ENCODE results near the gene BIRC7.
A peak's percentile ranks its signal among the peaks of the same experiment; 100 is the strongest.
"Not testable (repeated sequence)": the region's sequence is repeated elsewhere in the genome, so short reads cannot be mapped to it uniquely, and the experiment has no call there.

The BIRC7 gene

GRCh38 chr20:63208346-63208909, 27.3 kb upstream of the BIRC7 start:
- DNase-seq, result no peak

DNA sequence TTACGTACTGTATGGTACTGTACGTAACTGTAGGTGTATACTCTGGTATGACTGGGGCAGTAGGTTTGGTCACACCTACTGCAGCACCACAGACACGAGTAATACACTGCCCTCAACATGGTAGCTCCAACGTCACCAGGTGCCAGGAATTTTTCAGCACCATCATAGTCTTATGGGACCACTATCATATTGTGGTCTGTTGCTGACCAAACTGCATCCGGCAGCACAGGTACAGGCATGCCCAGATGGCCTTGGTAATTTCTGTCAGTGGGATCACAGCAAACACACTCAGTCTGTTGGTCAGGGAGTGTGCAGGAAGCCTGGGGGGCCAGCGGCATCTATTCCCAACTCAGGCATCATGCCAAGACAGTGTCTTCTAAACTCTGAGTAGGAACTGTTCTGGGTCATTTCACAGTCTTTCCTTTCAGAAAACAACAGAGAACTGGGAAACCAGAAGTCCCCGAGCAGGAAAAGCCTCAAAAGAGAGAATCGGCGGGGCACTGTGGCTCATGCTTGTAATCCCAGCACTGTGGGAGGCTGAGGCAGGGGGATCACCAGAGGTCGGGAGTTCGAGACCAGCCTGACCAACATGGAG, 25.6 kb upstream of the BIRC7 start:
- no peak for DNase-seq

- DNase-seq, result no peak
Measured at GRCh38 chr20:63212393-63212730, 23.3 kb upstream of the BIRC7 start.

DNA sequence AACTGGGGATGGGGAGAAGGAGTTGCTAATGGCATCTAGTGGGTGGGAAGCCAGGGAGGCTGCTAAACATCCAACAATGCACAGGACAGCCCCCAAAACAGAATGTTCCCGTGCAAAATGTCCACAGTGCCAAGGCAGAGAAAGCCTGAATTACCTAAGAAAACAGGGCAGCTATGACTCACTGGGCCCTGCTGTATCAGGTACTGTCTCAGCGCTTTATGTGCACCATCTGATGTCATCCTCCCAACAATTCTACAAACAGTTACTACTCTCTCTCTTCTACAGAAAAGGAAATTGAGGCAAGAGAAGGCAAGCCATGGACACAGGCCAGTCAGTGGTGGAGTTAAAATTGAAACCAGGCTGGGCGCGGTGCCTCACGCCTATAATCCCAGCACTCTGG, 22.9 kb upstream of the BIRC7 start:
- no peak for DNase-seq

GRCh38 chr20:63214514-63214913, 21.2 kb upstream of the BIRC7 start:
- no peak for DNase-seq

DNA sequence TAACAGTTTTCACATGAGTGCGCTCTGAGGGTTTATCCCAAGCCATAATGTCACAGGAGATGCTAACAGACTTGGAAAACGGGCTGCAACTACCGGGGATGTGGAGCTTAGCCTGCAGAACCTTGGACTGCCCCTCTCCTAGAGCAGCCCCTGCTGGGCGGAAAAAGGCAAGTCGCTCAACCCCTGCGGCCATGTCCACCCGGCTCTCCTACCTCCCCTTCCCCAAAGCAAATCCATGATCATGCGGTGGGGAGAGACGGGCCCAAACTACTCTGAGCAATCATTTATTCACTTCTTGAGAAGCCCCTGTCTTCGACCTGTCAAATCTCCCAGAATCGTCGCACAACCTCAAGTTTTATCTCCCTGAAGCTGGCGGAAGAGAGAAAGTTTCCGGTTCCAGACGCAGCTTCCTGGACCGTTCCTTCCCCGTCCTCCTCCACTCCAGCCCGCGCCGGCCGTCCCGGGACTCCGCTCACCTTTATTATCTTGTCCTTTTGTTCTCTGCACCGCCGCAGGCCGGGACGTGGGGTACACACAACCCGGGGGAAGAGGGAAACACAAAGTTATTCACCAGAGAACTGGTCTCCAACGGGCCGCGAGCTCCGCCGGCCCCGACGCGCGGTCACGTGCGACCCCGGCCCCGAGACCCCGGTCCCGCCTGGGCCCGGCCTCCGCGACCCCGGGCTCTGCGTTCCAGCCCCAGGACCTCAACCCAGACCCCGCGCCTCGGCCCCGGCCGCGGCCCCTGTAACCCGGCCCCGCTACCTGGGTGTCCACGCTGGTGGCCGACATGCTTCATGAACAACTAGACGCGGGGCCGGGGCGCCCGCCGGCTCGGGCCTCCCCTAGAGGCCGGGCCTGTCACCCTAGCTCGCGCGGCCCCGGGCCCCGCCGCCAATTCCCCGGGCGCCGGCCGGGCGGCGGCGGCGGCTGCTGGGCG, 20.3 kb upstream of the BIRC7 start:
- DNase-seq, result no peak

- peak; percentile 97 for DNase-seq
Measured at GRCh38 chr20:63216041-63216848, 19.5 kb upstream of the BIRC7 start, which contains the start of gene YTHDF1. Gene YTHDF1, minus strand, starts transcription at chr20:63216131. Its CDS starts 239 bp downstream, at chr20:63215892.

GRCh38 chr20:63216849-63217471, 18.7 kb upstream of the BIRC7 start:
- DNase-seq, result no peak

GRCh38 chr20:63217706-63218105, 18.0 kb upstream of the BIRC7 start:
- DNase-seq, result no peak

GRCh38 chr20:63218701-63219446, 16.8 kb upstream of the BIRC7 start:
- DNase-seq, result no peak

DNA sequence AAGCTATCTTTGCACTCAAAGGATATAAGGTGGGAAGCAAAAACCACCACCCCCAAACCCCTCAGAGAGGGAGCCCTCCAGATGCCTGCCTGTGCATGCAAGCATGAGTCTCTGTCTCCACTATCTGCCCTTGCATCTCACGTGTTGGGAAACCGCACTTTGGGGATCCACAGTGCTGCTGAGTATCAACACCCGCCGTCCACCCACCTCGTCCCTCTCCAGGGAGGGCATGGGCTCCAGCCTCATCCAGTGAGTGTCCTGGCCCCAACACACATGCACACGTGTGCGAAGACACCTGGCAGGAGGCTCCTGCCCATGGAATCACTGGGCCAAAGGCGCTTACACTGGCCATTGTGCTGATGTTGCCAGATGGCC, 16.3 kb upstream of the BIRC7 start:
- DNase-seq, result no peak

- no peak for DNase-seq
Measured at GRCh38 chr20:63219866-63220521, 15.7 kb upstream of the BIRC7 start.

DNA sequence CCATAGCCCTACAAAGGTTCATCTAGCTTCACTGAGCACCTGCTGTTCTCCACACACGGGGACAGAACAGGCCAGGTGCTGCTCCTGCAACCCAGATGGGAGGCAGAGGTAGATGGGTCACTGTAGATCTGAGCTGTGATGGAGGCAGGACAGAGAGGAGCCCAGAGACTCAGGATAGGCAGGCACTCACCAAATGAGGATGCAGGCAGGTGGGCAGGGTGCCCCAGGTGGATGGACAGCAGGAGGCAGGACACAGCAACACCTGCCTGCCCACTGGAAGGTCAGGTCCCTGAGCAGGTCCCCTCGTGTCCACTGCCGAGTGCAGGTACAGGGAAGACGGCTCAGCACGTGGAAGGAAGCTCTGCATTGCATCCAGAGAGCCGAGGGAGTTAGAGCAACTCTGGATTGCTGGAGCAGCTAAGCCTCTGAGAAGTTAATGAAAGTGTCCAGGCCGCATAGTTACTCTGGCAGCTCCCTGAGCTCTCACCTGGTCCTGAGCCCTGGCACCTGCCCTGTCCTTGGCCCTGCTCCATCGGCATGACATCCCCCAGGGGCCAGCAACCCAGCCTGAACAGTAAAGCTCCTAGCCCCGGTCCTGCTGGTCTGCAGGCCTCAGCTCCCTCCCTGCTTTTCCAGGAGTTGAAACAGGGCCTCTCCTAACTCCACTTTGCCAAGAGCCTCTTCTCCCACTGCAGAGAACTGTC, 14.9 kb upstream of the BIRC7 start:
- DNase-seq, result no peak

- not testable (repeated sequence) for DNase-seq
Measured at GRCh38 chr20:63221400-63222053, 14.2 kb upstream of the BIRC7 start.

- DNase-seq, result no peak
Measured at GRCh38 chr20:63222541-63222940, 13.2 kb upstream of the BIRC7 start.

GRCh38 chr20:63223121-63223825, 12.4 kb upstream of the BIRC7 start:
- no peak for DNase-seq

GRCh38 chr20:63223826-63224207, 11.9 kb upstream of the BIRC7 start:
- DNase-seq, result no peak

GRCh38 chr20:63224412-63225081, 11.2 kb upstream of the BIRC7 start:
- DNase-seq, result peak; percentile 53

- no peak for DNase-seq
Measured at GRCh38 chr20:63225082-63225454, 10.6 kb upstream of the BIRC7 start.
